DLD1 (cell line): ENCODE measurements around the gene GREM1.

Experiments used
- in situ Hi-C: cut with HindIII; loops from 2 replicates; pipeline ENCODE4 v1.10.0; 2017; ENCODE audit warnings: low sequenced_read_pairs

Gene GREM1

GRCh38 chr15:32717426-32718226 is at the start of gene GREM1:
TSS of gene GREM1 (plus strand) at chr15:32718004. CDS start at chr15:32730691, 12,687 bp downstream.
- in situ Hi-C loops = no loop called here

DNA sequence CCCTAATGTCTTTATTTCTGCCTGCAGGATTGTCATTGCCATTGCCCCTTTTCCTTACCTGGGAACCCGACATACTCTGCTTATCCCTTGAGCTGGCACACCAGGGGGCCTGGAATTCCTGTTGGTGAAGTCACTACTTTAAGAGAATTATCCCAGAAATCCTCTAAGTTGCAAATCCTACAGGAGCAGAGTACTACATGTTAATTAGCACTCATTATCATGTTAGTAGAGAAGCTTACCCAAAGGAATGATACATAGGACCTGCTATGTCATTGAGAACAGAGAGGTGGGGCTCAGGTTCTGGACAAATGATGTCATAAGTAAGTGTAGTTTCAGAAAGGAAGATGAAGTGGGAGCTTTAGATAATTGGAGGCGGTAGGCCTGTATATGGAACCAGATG is 48.9 kb upstream of the GREM1 start:
- in situ Hi-C loops = no loop called here

- in situ Hi-C loops = no loop called here
Observed at GRCh38 chr15:32669896-32670611, 47.8 kb upstream of the GREM1 start.

- in situ Hi-C loops = no loop called here
Observed at GRCh38 chr15:32670623-32671022, 47.2 kb upstream of the GREM1 start.

- in situ Hi-C loops = no loop called here
Observed at GRCh38 chr15:32671339-32672325, 46.2 kb upstream of the GREM1 start.

- in situ Hi-C loops = no loop called here
Observed at GRCh38 chr15:32674681-32675080, 43.1 kb upstream of the GREM1 start.

DNA sequence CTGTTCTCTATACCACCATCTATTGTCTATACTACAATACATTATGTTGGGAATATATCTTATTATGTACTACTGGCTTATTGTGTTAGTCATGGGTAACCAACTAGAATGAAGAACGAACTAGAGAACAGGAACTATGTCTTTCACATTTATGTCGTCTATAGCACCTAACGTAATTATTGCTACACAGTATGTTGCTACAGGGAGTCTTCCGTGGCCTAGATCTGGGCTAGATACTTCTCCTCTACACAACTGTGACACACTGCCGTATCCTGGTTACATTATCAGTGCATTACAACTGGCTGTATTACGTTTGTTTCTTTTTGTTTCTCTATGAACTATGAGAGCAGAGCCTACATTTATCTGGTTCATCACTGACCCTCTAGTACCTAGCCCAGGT is 42.3 kb upstream of the GREM1 start:
- in situ Hi-C loops = no loop called here

- in situ Hi-C loops = no loop called here
Observed at GRCh38 chr15:32676169-32676568, 41.6 kb upstream of the GREM1 start.

- in situ Hi-C loops = no loop called here
Observed at GRCh38 chr15:32677238-32677750, 40.5 kb upstream of the GREM1 start.

DNA sequence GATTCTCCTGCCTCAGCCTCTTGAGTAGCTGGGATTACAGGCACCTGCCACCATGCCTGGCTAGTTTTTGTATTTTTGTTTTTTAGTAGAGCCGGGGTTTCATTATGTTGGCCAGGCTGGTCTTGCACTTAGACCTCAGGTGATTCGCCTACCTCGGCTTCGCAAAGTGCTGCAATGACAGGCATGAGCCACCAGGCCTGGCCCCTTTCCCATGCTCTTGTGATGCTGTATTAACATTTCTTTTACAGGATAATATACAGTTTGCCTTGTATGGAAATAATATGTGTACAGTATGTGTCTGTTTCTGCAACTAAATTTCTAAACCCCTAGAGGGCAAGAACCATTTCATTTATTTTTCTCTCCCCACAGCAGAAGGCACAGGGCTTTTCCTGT is 38.5 kb upstream of the GREM1 start:
- in situ Hi-C loops = no loop called here

- in situ Hi-C loops = no loop called here
Observed at GRCh38 chr15:32682569-32682968, 35.2 kb upstream of the GREM1 start.

DNA sequence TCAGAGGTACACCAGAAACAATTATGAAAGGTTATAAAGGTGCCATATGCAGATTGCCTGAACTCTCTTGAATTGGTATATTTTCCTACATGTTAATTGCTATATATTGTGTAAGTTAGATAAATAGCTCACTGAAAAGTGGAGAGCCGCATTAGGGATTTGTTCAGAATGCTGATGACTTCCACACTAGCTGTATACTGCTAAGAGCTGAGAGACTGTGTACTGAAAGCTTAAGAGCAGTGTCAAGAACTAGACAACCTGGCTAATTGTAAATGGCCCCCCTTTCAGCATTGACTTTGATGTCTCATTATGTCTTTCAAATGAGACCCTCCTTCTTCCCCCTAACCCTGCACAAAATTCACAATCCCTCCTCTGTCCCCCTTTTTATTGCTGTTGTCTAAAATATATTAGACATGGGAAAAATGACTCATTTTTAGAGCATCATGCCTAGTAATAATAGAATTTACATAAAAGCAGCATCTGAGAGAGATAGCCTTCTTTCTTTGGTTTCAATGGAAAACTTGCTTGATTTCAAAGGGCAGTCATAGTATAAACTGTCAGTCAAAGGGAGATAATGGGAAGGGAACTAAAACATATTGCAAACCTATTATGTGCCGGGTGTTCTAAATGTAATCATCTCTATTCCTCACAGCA is 34.7 kb upstream of the GREM1 start:
- in situ Hi-C loops = no loop called here

DNA sequence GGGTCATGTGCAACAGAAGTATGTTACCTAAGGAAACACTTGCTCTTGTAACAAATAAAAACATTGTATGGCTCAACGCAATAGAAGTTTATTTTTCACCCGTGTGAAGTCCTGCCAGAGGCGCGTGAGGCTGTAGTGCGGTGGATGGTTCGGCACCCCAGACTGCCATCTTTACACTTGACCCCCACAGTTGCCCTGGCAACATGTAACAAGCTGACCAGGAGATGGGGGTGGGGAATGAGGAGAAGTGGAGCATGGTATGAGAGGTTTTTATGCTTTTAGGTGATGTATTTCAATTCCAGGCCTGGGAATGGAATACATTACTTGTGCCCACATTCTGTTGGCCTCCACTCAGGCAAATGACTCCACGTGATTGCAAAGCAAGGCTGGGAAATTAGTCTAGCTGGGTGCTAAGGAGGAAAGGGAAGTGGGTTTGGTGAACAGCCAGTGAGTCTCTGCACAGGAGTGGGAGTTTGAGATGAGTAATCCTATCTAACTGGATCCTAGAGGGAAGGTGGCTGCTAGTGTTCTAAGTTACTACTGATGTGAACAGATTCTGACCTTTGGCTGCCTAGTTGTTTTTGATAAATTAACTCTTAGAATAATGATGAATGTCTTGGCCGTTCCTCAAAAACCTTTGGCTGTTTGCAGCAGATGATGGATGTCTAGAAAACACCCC is 33.8 kb upstream of the GREM1 start:
- in situ Hi-C loops = no loop called here

DNA sequence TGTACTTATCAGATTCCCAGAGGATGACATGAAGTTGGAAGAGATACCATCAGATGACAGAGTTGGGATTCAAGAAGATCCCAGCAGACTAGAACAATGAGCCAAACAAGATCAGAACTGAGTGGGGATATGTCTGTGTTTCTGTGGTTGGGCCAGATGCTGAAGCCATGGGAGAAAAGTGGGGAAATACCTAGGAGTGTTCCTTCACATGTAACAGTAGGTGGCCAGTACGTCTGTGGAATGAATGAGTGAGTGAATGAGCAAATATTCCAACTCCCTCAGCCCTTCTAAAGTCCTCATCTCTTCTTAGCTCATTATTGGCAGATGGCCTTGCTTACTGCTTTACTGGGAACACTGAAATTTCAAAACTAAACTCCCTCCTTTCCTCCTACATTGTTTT is 32.2 kb upstream of the GREM1 start:
- in situ Hi-C loops = no loop called here

GRCh38 chr15:32687556-32687955 is 30.2 kb upstream of the GREM1 start:
- in situ Hi-C loops = no loop called here

DNA sequence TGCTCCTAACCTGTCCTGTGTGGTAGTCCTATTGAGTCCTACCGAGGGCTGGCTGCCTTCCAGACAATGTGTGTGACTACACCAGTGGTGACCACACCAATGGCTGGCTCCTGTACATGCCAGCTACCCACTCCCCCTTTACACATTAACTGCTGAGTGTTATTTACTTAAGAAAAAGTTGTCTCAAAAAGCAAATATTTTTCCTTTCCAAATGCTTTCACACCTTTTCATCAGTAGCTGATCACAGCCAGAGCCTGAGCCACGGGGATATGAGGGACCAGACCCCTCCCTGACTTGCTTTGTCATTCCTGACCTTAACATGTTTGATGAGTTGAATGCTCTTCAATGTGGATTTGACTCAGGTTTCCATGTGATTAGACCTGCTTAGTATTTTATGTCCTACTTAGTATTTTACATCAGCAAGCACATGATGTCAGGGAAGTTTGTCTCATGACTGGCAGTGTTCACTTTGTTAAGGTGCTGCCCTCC is 29.6 kb upstream of the GREM1 start:
- in situ Hi-C loops = no loop called here

GRCh38 chr15:32690941-32691688 is 26.7 kb upstream of the GREM1 start:
- in situ Hi-C loops = no loop called here

- in situ Hi-C loops = no loop called here
Observed at GRCh38 chr15:32691689-32692038, 26.1 kb upstream of the GREM1 start.

- in situ Hi-C loops = no loop called here
Observed at GRCh38 chr15:32692286-32692685, 25.5 kb upstream of the GREM1 start.
